Hepatocyte (in vitro differentiated cells): ENCODE results near the gene OR1N1.

Experiments
- CTCF ChIP-seq: fragments of 200-600 bp; sonication (generic); IDR thresholded peaks from 2 replicates; pipeline ENCODE4 v1.5.1; 2016; ENCODE audit warnings: antibody characterized with exemption, mild to moderate bottlenecking; ENCODE audit not compliant: poor library complexity
- EZH2 ChIP-seq: fragments of 200-600 bp; sonication (generic); IDR thresholded peaks from 2 replicates; pipeline ENCODE4 v1.6.1; 2016; ENCODE audit warnings: antibody characterized with exemption, mild to moderate bottlenecking, borderline replicate concordance
- EZH2phosphoT487 ChIP-seq: fragments of 200-600 bp; sonication (generic); IDR thresholded peaks from one replicate; pipeline ENCODE4 v1.6.1; 2018; ENCODE audit warnings: antibody characterized with exemption, mild to moderate bottlenecking, low read depth, moderate library complexity; ENCODE audit not compliant: unreplicated experiment, severe bottlenecking

GRCh38 chr9:122552812-122553211 lies 25.7 kb upstream of the OR1N1 start, which contains the start of gene OR1N2:
- no peak for TF ChIP-seq CTCF
- no peak for TF ChIP-seq EZH2phosphoT487
- no peak for TF ChIP-seq EZH2
